HG02798 (cell line): Measurements from ENCODE around the gene UBE2D2.

Experiments used
- ATAC-seq: cut with Tn5 transposase; IDR thresholded peaks from one replicate; pipeline ENCODE4 v1.9.1; 2021; ENCODE audit warnings: mild to moderate bottlenecking; ENCODE audit not compliant: unreplicated experiment, poor library complexity

Gene UBE2D2

DNA sequence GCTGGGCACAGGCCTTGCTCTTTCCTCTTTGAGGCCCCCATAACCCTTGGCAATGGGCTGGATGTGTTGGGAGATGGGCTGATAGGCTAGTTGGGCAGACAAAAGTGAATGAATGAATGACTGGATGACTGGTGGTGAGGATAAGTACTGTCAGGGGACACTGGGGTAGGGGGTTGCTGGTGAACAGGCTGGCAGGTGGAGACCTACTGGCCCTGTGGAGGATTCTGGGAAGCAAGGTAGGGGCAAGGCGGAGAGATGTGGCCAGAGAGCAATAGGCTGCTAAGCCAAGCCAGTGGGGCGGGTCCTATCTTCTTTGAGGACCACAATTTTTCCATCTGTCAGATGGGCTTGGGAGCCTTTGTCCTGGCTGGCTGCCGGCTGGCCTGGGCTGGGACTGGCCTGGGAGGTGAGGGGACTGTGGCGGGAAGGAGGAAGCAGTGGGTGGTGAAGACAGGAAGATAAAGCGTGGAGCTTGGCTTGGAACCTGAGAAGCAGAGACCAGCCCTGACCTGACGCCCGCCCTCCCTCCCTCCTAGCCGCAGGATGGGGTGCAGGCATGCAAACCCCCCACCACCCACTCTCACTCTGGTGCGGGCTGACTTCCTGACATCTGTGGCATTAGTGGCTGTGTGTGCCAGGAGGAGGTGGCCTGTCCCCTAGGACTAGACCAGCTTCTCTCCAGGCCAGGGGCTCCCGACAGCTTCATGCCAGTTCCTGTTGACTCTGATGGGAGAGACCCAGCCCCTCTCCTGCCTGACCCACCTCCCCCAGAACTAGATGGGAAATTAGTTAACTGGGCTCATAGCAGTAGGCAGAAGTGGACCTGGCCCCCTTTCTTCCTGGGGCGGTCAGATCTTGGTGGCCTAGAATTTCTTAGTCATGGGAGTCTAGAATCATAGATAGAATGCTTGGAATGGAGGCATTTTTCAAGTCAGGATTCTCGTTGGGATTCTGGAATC, 96.5 kb downstream of the UBE2D2 start:
- ATAC-seq, result no peak

DNA sequence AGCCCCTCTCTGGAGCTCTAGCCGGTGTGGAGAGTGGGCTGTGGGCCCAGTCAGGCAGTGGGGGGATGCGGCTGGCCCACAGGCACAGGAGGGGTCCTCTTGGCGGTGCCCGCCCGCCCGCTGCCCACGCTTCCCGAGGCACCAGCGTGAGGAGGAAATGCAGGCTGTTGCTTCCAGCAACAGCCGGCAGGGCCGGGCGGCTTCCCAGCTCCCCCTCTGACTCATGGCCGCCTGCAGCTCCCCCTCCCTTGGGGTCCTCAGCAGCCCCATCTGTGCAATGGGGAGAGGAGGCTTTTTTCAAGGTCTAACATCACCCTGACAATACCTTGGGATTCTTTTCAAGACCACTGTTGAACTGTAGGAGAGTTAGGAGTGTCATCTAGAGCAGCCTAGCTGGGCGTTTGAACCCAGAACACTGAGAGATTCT, 97.4 kb downstream of the UBE2D2 start:
- no peak for ATAC-seq

DNA sequence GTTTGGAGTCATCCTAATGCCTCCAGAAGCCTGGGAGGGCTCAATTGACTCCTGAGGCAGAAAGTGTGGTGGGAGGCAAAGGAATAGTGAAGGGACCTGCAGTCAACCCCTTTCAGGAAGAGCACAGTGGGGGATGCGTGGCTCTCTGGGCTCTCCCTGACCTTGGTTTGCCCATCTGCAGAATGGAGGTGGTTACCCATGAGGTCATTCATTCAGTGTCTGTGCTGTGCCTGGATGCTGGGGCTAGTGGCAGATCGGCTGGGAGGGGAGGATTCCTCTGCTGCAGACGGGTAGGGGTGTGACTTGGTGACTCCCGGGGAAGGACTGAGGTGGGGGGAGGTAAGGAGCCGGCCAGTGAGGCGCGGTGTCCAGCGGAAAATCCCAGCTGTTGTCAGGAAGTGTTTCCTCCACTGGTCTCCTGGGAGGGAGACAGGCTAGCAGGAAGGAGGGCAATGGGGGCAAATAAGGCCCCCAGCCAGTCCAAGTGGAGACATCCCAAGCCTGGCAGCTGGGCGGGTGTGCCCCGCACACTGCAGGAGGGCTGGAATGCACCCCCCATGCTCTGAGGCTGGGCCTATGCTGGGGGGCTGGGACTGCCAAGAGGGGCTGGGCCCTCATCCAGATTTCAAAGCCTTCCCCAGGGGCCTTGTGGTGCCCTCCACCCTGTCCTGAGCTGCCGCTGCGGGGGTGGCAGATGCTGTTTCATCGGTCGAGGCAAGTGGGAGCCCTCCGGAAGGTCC, 98.0 kb downstream of the UBE2D2 start:
- peak; percentile 21 for ATAC-seq

DNA sequence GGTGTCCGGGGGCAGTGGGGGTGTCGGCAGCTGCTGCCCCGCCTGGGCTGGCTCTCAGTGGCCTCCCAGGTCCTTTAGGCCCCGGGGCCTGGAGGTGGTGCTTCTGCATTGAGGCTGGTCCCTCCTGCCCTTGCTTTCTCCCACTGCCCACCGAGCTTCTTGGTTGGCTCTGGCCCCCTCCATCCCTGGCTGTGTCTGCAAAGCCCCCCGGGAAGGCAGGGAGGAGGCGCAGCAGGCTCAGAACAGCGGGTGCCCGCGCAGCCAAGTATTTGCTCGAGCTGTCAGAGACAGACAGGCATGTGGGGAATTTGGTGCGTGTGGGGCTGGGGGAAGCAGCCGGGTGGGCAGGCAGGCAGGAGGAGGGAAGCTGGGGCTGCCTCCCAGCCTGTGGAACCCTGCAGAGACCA, 98.6 kb downstream of the UBE2D2 start:
- no peak for ATAC-seq

DNA sequence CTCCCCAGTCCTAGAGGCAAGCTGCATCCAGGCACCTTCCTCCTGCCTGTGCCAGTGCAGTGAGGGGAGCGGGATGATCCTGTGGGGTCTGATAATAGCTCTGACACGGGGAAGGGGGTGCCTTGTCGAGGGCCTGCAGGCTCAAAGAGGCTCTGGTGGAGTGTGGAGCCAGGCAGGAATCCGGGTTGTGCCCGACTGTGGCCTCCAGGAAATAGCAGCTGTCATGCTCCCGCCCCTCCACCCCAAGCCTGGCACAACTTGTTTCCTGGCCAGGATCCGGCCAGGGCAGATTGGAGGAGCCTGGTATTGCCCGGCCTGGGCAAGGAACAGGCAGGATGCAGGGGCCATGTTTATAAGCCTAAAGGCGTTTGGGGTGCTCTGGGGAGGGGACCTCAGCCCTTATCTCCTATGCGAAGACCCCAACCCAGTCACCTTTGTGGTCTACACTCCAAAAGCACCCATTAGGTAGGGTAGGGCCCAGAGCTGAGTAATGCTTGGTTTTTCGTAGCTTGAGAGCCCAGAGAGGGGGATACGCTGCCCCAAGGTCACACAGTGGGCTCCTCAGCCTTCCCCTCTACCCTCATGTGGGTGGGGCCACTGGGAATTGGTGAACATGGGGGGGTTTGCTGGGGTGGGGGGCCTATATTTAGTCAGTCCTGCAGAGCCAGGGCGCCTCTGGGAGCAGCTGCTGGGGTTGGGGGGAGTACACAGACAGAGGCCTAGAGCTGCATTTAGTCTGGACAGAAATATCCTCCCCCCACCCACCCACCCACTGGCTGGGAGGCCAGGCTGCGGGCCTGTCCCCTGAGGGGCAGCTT, 99.2 kb downstream of the UBE2D2 start:
- ATAC-seq, result no peak

DNA sequence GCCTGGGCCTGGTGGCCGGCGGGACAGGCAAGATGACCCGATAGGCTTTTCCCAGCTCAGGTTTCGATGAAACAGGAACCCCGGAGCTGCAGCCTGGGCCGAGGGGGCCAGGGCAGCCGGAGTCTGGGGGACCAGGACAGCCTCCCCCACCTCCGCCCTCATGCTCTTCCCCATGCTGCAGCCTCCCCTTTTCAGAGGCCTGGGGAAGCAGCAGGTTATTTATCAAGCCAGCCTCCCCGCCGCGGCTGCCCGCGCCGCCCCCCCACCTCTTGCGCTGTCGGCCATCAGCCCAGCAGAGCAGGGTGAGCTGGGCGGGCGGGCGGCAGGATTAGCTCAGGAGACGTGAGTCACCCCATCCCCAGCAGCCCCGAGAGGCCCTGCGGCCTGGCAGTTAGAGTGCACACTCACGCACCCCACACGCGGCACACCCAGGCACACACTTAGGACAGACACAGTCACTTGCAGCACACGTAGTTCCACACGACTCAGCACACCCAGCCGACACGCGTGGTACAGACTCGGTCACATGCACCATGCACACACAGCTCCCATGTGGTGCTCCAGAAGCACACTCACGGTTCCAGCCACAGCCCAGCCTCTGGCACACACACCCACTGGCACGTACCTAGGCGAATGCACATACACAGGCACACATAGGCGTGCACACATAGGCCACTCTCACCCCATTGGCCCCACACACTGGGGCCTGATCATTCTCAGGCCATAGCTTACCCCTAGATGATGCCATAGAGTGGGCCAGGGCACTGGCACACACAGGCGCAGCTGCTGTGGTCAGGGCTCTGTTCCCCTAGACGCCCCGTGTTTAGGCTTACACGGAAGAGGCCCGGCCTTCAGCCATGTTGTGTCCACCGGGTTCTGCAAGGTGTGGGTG, 100.0 kb downstream of the UBE2D2 start:
- peak; percentile 32 for ATAC-seq

DNA sequence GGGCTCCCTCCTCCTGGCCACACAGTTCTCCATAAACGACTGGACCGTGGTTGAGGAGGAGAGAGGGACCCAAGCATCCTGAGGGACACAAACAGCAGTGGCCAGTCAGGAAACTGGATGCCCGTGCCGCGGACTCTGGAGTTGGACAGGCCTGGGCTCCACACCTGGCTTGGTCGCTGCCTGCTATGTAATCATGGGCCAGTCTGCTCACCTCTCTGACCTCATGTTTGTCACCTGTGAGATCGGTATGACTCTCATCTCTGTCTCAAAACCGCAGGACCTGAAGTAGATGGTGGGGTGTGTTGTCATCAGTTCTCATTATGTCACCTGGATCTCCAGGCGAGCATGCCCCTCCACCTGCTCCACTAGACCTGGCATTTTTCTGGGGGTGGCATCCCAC, 101.5 kb downstream of the UBE2D2 start:
- ATAC-seq, result peak; percentile 14

DNA sequence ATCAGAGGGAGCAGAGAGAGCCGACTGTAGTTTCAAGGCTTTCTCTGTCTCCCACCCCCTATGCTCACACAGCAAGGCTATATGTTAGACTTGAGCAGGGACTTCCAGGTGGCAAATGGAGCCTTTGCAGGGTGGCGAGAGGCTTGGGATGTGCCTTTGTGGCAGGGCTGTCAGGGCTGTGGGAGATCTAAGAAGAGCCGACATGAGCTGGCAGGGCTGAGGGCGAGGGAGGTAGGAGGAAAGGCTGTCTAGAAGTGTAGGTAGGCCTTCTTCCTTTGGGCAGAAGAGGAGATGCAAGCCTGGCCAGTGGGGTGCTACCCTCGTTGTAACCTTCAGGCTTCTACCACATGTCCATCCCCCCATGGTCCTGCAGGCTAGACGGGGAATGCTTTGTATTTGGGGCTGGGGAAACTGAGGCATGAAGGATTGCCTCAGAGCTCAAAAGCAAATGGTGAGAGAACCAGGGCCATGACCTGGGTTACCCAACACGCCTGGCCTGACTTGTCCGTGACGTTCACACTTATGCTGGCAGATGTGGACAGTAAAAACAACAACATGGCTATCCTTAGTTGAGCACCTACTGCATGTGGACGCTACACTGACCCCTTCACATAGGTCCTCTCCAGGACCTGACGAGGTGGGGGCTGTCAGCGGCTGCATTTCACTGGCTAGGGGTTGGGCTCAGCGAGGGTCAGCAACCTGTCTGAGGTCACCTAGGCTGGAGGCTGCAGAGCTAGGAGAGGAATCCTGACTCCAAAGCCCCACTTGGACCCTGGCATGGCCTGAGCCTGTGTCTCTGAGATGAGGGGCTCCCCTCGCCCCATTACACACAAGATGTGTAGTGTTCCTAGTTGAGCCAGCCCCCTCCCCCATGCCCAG, 102.3 kb downstream of the UBE2D2 start:
- no peak for ATAC-seq

DNA sequence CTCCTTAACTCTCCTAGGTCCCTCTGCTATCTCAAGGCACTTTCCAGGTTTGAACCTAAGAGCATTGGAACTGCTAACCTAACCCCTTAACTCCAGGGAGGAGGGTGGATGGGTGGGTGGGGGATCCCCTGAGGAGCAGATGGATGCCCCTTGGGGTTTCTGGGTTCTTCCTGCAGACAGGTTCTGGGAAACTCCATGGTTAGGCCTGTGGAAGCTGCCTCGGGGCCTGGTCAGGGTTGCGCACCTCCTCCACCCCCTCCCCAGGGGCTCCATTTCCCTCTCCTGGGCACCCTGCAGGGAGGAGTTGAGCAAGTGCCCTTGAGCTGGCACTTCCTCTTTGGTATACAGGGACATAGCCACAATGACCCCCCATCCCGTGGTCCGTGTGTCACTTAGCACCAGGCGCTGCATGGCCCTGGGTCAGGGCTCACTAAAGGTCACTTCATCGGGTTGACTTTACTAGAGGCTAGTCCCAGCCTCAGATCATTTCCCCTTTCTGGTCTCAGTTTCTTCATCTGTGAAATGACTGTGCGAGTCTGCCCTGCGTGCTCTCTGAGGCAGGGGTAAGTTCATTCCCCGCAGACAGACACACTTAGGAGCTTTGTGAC, 103.1 kb downstream of the UBE2D2 start:
- peak; percentile 36 for ATAC-seq

DNA sequence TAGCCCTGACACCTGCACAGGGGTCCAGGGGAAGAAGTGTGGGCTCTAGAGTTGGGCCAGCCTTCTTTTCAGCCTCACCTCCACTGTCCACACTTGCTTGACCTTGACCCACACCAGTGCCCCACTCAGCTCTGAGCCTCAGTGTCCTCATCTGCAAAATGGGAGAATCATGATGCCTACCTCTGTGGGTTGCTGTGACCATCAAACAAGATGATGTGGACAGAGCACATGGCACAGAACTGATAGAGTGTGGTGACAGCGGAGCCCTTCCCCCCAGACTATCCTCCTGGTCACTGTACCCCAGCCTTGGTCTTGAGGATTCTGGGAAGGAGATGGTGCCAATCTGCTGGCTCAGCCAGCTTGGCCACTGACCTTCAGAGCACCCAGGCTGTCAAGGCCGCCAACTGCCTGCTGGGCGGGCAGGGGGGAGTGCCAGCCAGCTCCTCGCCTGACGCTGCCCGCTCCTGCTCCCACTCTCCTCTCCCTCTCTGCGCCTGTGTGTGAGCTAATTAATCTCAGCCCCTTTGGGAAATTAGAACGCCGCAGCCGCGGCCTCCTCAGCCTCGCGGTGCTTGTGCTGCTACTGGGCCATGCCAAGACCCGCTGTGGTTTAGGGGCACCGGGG, 103.7 kb downstream of the UBE2D2 start:
- no peak for ATAC-seq

DNA sequence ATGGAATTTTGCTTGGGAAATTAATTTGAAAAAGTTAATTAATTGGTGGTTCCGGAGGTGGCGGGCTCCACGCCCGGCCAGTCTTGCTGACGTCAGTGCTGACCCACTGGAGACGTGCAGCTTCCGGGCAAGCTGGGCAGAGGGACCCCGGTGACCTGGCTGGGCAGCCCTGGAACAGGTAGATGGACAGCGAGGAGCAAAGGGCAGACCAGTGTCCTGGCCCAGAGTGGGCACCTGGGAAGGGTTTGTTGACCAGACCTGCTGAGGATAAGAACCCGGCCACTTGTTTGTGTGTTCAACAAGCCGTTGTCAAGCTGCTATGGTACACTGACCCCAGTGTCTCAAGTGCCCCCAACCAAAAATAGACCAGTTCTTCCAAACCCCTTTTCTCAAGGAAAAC, 104.5 kb downstream of the UBE2D2 start:
- no peak for ATAC-seq

DNA sequence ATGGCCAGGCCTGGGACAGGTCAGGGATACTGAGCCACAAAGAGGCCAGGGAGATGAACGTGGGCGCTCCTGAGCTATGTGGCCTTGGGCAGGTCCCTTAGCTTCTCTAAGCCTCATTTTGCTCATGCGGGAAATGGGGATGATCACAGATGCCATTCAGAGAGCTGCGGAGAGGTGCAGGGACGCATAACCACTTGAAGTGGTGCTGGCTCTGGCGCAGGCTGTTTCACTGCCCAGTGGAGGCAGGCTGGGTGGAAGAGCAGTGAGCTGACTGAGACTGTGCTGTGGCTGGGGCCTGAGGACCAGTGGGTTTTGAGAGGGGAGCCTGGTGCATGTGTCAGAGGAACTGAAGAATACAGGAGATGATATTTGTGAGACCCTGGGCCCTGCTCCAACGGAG, 105.4 kb downstream of the UBE2D2 start:
- no peak for ATAC-seq

DNA sequence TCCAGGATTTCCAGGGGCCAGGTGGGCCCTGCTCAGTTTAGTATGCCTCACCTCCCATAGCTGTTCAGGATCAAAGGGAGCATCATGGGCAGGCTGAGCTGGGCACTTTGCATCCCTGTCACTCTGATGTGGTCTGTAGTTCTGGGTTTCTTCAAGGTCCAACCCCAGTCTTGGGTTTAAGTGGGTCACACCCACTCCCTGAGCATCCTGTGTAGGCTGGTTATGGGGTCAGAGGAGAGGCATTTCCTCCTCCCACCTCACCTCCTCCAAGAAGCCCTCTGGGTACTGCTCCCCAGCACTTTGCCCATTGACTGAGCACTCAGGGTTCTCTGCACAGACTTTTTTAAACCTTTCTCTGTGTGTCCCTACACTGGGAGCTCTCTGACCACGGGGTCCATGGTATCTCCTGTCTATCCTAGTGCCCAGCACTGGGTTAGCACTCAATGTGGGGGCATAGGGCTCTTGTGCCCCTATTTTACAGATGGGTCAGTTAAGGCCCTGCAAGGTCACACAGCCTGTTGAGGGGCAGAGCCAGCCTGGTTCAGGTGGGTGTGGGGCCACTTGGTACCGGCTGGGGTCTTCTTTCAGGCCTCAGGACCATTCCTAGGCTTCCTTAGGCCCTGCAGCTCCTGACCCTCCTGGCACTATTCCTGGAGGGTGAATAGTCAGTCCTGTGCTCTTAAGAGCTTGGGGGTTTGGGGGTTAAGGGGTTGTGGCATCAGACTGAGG, 106.0 kb downstream of the UBE2D2 start:
- ATAC-seq, result no peak

DNA sequence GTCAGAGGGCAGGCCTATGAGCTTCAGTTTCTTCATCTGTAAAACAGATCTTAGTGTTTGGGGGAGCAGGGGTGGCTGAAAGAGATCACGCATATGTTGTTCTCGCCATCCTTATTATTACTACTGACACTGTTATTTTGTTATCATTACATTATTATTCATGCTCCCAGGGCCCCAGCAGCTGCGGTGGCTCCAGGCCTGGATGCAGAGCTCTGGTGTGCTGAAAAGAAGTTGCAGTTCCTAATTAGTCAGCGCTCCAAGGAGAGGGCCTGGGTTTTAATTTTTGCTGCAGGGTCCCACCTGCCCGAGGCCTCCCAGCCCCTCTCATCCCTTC, 106.6 kb downstream of the UBE2D2 start:
- no peak for ATAC-seq

DNA sequence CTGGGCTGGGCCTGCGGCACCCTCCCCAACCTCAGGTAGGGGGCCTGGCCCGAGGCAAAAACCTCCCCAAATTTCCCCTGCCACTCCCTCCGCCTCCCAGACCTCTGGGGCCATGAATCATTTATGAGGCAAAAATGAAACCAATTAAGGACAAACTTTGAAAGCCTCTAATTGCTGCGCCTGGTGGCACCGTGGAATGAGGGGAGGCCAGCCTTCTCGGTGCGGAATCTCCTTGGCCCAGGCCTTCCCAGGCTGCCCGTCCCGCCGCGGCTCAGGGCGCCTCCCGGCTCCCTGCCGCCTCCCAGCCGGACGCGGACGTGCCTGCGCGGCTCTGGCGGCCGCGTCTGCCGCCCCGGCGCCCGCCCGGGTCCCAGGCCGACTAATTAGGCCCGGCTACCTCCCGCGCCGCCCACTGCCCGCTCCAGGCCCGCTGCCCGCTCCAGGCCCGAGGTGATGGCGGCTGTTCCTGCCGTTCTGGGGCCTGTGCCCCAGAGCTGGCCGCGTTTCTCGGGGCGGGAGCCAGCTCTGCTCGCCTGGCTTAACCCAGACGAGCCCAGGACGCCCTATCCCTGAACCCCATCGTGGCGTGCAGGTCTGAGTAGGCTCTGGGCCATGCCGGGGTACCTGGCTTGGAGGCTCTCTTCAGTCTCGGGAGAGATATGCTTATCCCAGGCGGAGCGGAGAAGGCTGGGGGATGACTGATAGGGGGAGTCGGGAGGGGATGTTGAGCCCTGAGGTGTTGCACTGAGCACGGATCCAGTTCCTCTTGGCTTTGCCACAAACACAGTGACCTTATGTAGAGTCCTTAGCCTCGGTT, 107.1 kb downstream of the UBE2D2 start:
- no peak for ATAC-seq

DNA sequence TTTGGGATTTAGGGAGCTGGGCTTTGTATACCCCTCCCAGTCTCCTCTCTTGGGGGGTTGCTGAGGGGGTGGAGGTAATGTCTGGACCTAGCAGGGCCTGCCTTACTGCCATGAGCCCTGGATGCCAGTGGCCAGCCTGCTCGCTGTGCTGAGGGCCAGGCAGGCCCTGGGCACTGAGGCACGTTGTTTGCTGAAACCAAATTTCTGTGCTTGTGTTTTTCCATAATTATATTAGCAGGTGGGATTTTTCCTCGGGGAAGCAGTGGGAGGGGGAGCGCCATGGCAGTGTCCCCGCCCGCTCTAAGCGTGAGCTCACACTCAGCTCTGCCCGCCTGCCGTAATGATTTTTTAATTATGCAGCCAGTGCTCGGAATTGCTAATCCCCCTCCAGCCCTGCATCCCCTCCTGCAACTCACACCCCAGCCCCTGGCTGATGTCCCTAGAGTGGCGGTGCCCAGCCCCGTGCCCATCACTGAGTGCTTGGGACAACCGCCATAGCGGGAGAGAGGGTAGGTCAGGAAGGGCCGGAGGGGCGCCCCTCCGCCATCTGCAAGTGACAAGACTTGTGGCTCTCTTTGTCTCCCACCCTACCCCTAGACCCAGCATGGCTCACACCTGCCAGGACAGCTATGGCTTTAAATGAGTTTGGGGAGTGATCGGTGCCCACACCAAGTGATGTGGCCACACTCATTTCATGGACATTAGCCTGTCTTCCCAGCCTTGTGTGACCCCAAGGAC, 108.0 kb downstream of the UBE2D2 start:
- ATAC-seq, result no peak
